Esophagus squamous epithelium (tissue), 5 donors: ENCODE data around the gene PRODH. TPM values are rescaled to one million over a fixed set of nuclear protein-coding genes. Genes with fewer than 3 reads are reported as not detected.
"Not testable (repeated sequence)": the region's sequence is repeated elsewhere in the genome, so short reads cannot be mapped to it uniquely, and the experiment has no call there.

Source experiments
- DNase-seq: peaks from one replicate; lab custom pipeline; 2025; lab: John Stamatoyannopoulos, UW
- H3K27ac ChIP-seq, 4 donors: fragments of 200-600 bp; sonication (generic); one replicate each; pipeline ENCODE4 v1.5.1; 2016 to 2019; ENCODE audit warnings: mild to moderate bottlenecking in 1 of 4
- H3K27me3 ChIP-seq, 4 donors: fragments of 200-600 bp; sonication (generic); 1 replicate in 3 of 4; 2 replicates in 1 of 4; pipeline versions ENCODE4 v1.5.1 to v1.6.0; 2017 to 2021; ENCODE audit warnings: antibody characterized with exemption in 1 of 4
- H3K36me3 ChIP-seq, 3 donors: fragments of 200-600 bp; sonication (generic); one replicate each; pipeline ENCODE4 v1.5.1; 2016 to 2019
- H3K4me1 ChIP-seq, 3 donors: fragments of 200-600 bp; sonication (generic); one replicate each; pipeline ENCODE4 v1.5.1; 2017 to 2019
- H3K4me3 ChIP-seq, 4 donors: fragments of 200-600 bp; sonication (generic); 1 replicate in 3 of 4; 2 replicates in 1 of 4; pipeline ENCODE4 v1.5.1; 2016 to 2019; ENCODE audit warnings: mild to moderate bottlenecking in 2 of 4, moderate library complexity in 1 of 4
- H3K9me3 ChIP-seq, 3 donors: fragments of 200-600 bp; sonication (generic); one replicate each; pipeline ENCODE4 v1.5.1; 2016 to 2019
- CTCF ChIP-seq, 6 experiments: fragments of 450-650 bp in 4 of 6; fragments of 200-600 bp in 2 of 6; sonication (generic) in 2 of 6; IDR thresholded peaks; one replicate each; pipeline ENCODE4 v1.5.1; 2016 to 2019; ENCODE audit warnings: antibody characterized with exemption in 6 of 6, mild to moderate bottlenecking in 4 of 6, moderate library complexity in 4 of 6
- POLR2A ChIP-seq, 4 donors: fragments of 450-650 bp; IDR thresholded peaks; one replicate each; pipeline ENCODE4 v1.6.1; 2017; ENCODE audit warnings: antibody characterized with exemption in 4 of 4, mild to moderate bottlenecking in 4 of 4, moderate library complexity in 3 of 4
- WGBS, 2 donors: methylation state at CpG; one replicate each; pipeline ENCODE4 v1.1.5; 2018; 5-methylcytosine and 5-hydroxymethylcytosine counted together
- intact Hi-C: fragments of 100-400 bp; cut with DNase I; formaldehyde crosslinking; loops from one replicate; pipeline ENCODE4 v1.15.0; 2022
- total RNA-seq, 4 donors: library from RNA; depleted of rRNA; stranded (reverse); fragments of >200 nt; gene quantifications; one replicate each; pipeline ENCODE4 v1.1.0, GENCODE V29; 2016
- donor health status: DM: yes; HTN: yes; CAD: no.

The PRODH gene
- total RNA-seq, 4 donors from 2014 or later: 3.0 to 14.7 (median 8.0) TPM

GRCh38 chr22:18888115-18888514, 48.0 kb downstream of the PRODH start:
- Histone ChIP-seq H3K27ac (no peak overlapping the region), H3K4me3 (no peak overlapping the region), H3K36me3 (no peaks in the 10 kb centered on the region), H3K27me3 (no peaks in the 10 kb centered on the region), H3K9me3 (no peaks in the 10 kb centered on the region), H3K4me1 (no peaks in the 10 kb centered on the region)
- intact Hi-C loops: no loop called here
- DNase-seq: no peak
- no CpG with 5 or more reads among the region's 8 CpGs for WGBS, 2 donors
- TF ChIP-seq POLR2A (IDR thresholded peaks at IDR 0.05) (no peak), CTCF (IDR thresholded peaks at IDR 0.05) (no peak)

GRCh38 chr22:18884465-18884864, 51.6 kb downstream of the PRODH start:
- H3K9me3 ChIP-seq, intact Hi-C loops, H3K4me1 ChIP-seq, H3K4me3 ChIP-seq, DNase-seq, H3K27me3 ChIP-seq, H3K27ac ChIP-seq, H3K36me3 ChIP-seq: not testable (repeated sequence)
- 50 to 88% methylated on average over 1 to 4 of the region's 4 CpGs for WGBS, 2 donors

GRCh38 chr22:18881260-18881659, 54.8 kb downstream of the PRODH start:
- H3K36me3 ChIP-seq, H3K27me3 ChIP-seq, DNase-seq, H3K4me3 ChIP-seq, H3K4me1 ChIP-seq, H3K27ac ChIP-seq, intact Hi-C loops, H3K9me3 ChIP-seq: not testable (repeated sequence)
- WGBS, 2 donors: 9 to 14% methylated on average over 3 of the region's 3 CpGs

Other genes with a start within 250 kb of the PRODH start
- 1 to 10 TPM in 2 of 4 donors, under 1 TPM in 2; 0.67 to 3.1 (median 0.96) TPM for gene DGCR6, start 30.0 kb downstream of the PRODH start, total RNA-seq
- 10 to 100 TPM; 42.5 to 75.2 (median 50.8) TPM for gene DGCR2, start 186.1 kb upstream of the PRODH start, total RNA-seq
- under 1 TPM in 1 of 4 donors, not detected in 3; 0.18 TPM for gene TSSK2, start 195.0 kb upstream of the PRODH start, total RNA-seq
- gene ESS2, start 208.4 kb upstream of the PRODH start, total RNA-seq: 10 to 100 TPM in 2 of 4 donors, 1 to 10 TPM in 2; 7.8 to 12.4 (median 10.4) TPM
- not detected for gene GSC2, start 214.0 kb upstream of the PRODH start, total RNA-seq
- gene SLC25A1, start 242.4 kb upstream of the PRODH start, total RNA-seq: 10 to 100 TPM; 49.2 to 68.0 (median 57.3) TPM